Kidney epithelial cell (primary cell): ENCODE data around the gene MMP17. TPM values are rescaled to one million over a fixed set of nuclear protein-coding genes. Genes with fewer than 3 reads are reported as not detected.

ENCODE experiments used
- DNase-seq: peaks from one replicate; pipeline ENCODE4 v3.0.0-alpha.2; 2010; ENCODE audit warnings: low read depth
- H3K27me3 ChIP-seq: 2 replicates; pipeline ENCODE4 v1.6.0; 2011; ENCODE audit warnings: low read length; ENCODE audit not compliant: control insufficient read depth, insufficient read depth
- H3K36me3 ChIP-seq: 2 replicates; pipeline ENCODE4 v1.5.1; 2011; ENCODE audit warnings: low read length; ENCODE audit not compliant: control insufficient read depth, insufficient read depth
- H3K4me3 ChIP-seq: 2 replicates; pipeline ENCODE4 v1.5.1; 2011; ENCODE audit warnings: low read depth, mild to moderate bottlenecking, control low read depth, low read length
- CTCF ChIP-seq: IDR thresholded peaks from 2 replicates; pipeline ENCODE4 v1.5.1; 2011; ENCODE audit warnings: mild to moderate bottlenecking, moderate library complexity, low read length, control low read depth, inconsistent platforms; ENCODE audit not compliant: insufficient read depth, poor library complexity, severe bottlenecking
- total RNA-seq: library from RNA; depleted of rRNA; stranded (reverse); fragments of >200 nt; gene quantifications from 2 replicates; pipeline ENCODE4 v1.2.3, GENCODE V29; 2015

Gene MMP17
- total RNA-seq, 1 donor from 2014 or later = 1.7 TPM

- TF ChIP-seq CTCF = no peak
- Histone ChIP-seq H3K27me3 (no peaks in the 10 kb centered on the region), H3K36me3 (no peaks in the 10 kb centered on the region), H3K4me3 (no peak overlapping the region)
- DNase-seq = no peak
Measured at GRCh38 chr12:131810726-131811125, 17.5 kb upstream of the MMP17 start.

- DNase-seq = no peak
- Histone ChIP-seq H3K36me3 (no peaks in the 10 kb centered on the region), H3K27me3 (peaks cover 2% of the 10 kb centered on the region), H3K4me3 (no peak overlapping the region)
- TF ChIP-seq CTCF = no peak
Measured at GRCh38 chr12:131815131-131815530, 13.1 kb upstream of the MMP17 start.

- peaks cover 2% of the 10 kb centered on the region for H3K27me3 ChIP-seq
Measured at GRCh38 chr12:131816495-131816894, 11.7 kb upstream of the MMP17 start.

GRCh38 chr12:131817241-131817640 lies 11.0 kb upstream of the MMP17 start:
- peaks cover 2% of the 10 kb centered on the region for H3K27me3 ChIP-seq
- no peak for TF ChIP-seq CTCF
- H3K36me3 ChIP-seq = no peaks in the 10 kb centered on the region
- no peak overlapping the region for H3K4me3 ChIP-seq
- DNase-seq = no peak

More at GRCh38 chr12:131816495-131816894, 11.7 kb upstream of the MMP17 start:
- Histone ChIP-seq H3K4me3 (no peak overlapping the region), H3K36me3 (no peaks in the 10 kb centered on the region)
- DNase-seq = no peak
- TF ChIP-seq CTCF = no peak

- no peaks in the 10 kb centered on the region for H3K36me3 ChIP-seq
- DNase-seq = no peak
- no peak overlapping the region for H3K4me3 ChIP-seq
- H3K27me3 ChIP-seq = peaks cover 2% of the 10 kb centered on the region
- no peak for TF ChIP-seq CTCF
Measured at GRCh38 chr12:131818821-131819585, 9.2 kb upstream of the MMP17 start.

GRCh38 chr12:131824450-131824849 lies 3.7 kb upstream of the MMP17 start:
- TF ChIP-seq CTCF = no peak
- Histone ChIP-seq H3K4me3 (no peak overlapping the region), H3K36me3 (no peaks in the 10 kb centered on the region), H3K27me3 (peaks cover 22% of the 10 kb centered on the region)
- no peak for DNase-seq
